Fibroblast of peridontal ligament (primary cell): ENCODE results near the gene KRTAP12-2.

Experiments used
- DNase-seq: peaks from one replicate; pipeline ENCODE4 v3.0.0-alpha.2; 2010; ENCODE audit errors: extremely low read depth

Gene KRTAP12-2

GRCh38 chr21:44666401-44667320 is at the start of gene KRTAP12-2:
Gene KRTAP12-2, minus strand, starts transcription at chr21:44666927. Its CDS starts 41 bp downstream, at chr21:44666886.
- no peak for DNase-seq

GRCh38 chr21:44714905-44715304 is 48.2 kb upstream of the KRTAP12-2 start:
- DNase-seq: no peak

- no peak for DNase-seq
Measured at GRCh38 chr21:44713846-44714245, 47.1 kb upstream of the KRTAP12-2 start.

- DNase-seq: no peak
Measured at GRCh38 chr21:44713130-44713529, 46.4 kb upstream of the KRTAP12-2 start.

GRCh38 chr21:44712203-44713028 is 45.7 kb upstream of the KRTAP12-2 start:
- no peak for DNase-seq

GRCh38 chr21:44711327-44712202 is 44.8 kb upstream of the KRTAP12-2 start, which contains the start of gene TSPEAR:
Gene TSPEAR, minus strand, starts transcription at chr21:44711572. Its CDS starts 58 bp downstream, at chr21:44711514.
- DNase-seq: no peak

- DNase-seq: no peak
Measured at GRCh38 chr21:44710756-44711326, 44.1 kb upstream of the KRTAP12-2 start.

GRCh38 chr21:44710294-44710665 is 43.6 kb upstream of the KRTAP12-2 start:
- DNase-seq: no peak

- no peak for DNase-seq
Measured at GRCh38 chr21:44709426-44710293, 42.9 kb upstream of the KRTAP12-2 start.

GRCh38 chr21:44708866-44709425 is 42.2 kb upstream of the KRTAP12-2 start:
- no peak for DNase-seq

- no peak for DNase-seq
Measured at GRCh38 chr21:44708213-44708865, 41.6 kb upstream of the KRTAP12-2 start.

- no peak for DNase-seq
Measured at GRCh38 chr21:44706706-44707581, 40.2 kb upstream of the KRTAP12-2 start.

GRCh38 chr21:44706026-44706705 is 39.4 kb upstream of the KRTAP12-2 start:
- no peak for DNase-seq

- DNase-seq: no peak
Measured at GRCh38 chr21:44704636-44705001, 37.9 kb upstream of the KRTAP12-2 start.

- DNase-seq: no peak
Measured at GRCh38 chr21:44703731-44704635, 37.3 kb upstream of the KRTAP12-2 start.

- DNase-seq: no peak
Measured at GRCh38 chr21:44702973-44703730, 36.4 kb upstream of the KRTAP12-2 start.
